Measurements from ENCODE around the gene ZNF697. TPM values are rescaled to one million over a fixed set of nuclear protein-coding genes. Genes with fewer than 3 reads are reported as not detected.

ZNF697 gene
- total RNA-seq, 4 donors from 2014 or later = 0.34 to 3.3 (median 1.4) TPM

GRCh38 chr1:119637710-119638109, 10.4 kb downstream of the ZNF697 start:
- intact Hi-C loops (cut with DNase I) = no loop called here
- DNase-seq = no peak
- TF ChIP-seq CTCF (IDR thresholded peaks at IDR 0.05) = no peak
- H3K4me3 ChIP-seq = no peak overlapping the region
- H3K27me3 ChIP-seq = no peaks in the 10 kb centered on the region
- H3K4me1 ChIP-seq = peaks cover 0 to 13% (median 3%) of the 10 kb centered on the region in 3 donors
- no peaks in the 10 kb centered on the region for H3K36me3 ChIP-seq
- peak overlapping the region in 1 of 4 donors; percentile 10 for H3K27ac ChIP-seq
- 35 to 39% methylated on average over 1 of the region's 1 CpG for WGBS, 2 donors
- H3K9me3 ChIP-seq = no peaks in the 10 kb centered on the region

GRCh38 chr1:119636491-119637089, 11.5 kb downstream of the ZNF697 start:
- H3K27me3 ChIP-seq = peaks cover 0 to under 1% (median 0%) of the 10 kb centered on the region in 4 donors
- H3K27ac ChIP-seq = peak overlapping the region in 1 of 4 donors; percentile 10
- intact Hi-C loops (cut with DNase I) = no loop called here
- peaks cover 7 to 24% (median 12%) of the 10 kb centered on the region in 3 donors for H3K4me1 ChIP-seq
- no peaks in the 10 kb centered on the region for H3K36me3 ChIP-seq
- 86 to 88% methylated on average over 4 of the region's 4 CpGs for WGBS, 2 donors
- DNase-seq = no peak
- TF ChIP-seq CTCF (IDR thresholded peaks at IDR 0.05) = no peak
- no peak for TF ChIP-seq POLR2A (IDR thresholded peaks at IDR 0.05)
- no peak overlapping the region for H3K4me3 ChIP-seq
- no peaks in the 10 kb centered on the region for H3K9me3 ChIP-seq

GRCh38 chr1:119635811-119636390, 12.2 kb downstream of the ZNF697 start:
- peaks cover 8 to 31% (median 16%) of the 10 kb centered on the region in 3 donors for H3K4me1 ChIP-seq
- DNase-seq = no peak
- no peaks in the 10 kb centered on the region for H3K9me3 ChIP-seq
- 76 to 84% methylated on average over 6 to 7 of the region's 7 CpGs for WGBS, 2 donors
- TF ChIP-seq POLR2A (IDR thresholded peaks at IDR 0.05) (no peak), CTCF (IDR thresholded peaks at IDR 0.05) (no peak)
- H3K27me3 ChIP-seq = peaks cover 0 to 7% (median 0%) of the 10 kb centered on the region in 4 donors
- H3K4me3 ChIP-seq = no peak overlapping the region
- no peak overlapping the region for H3K27ac ChIP-seq
- H3K36me3 ChIP-seq = no peaks in the 10 kb centered on the region
- intact Hi-C loops (cut with DNase I) = no loop called here

GRCh38 chr1:119634016-119634415, 14.1 kb downstream of the ZNF697 start:
- H3K9me3 ChIP-seq = no peaks in the 10 kb centered on the region
- no peak overlapping the region for H3K27ac ChIP-seq
- peaks cover 0 to 10% (median 0%) of the 10 kb centered on the region in 4 donors for H3K27me3 ChIP-seq
- no peaks in the 10 kb centered on the region for H3K36me3 ChIP-seq
- no peak for DNase-seq
- peaks cover 8 to 37% (median 16%) of the 10 kb centered on the region in 3 donors for H3K4me1 ChIP-seq
- whole genome bisulfite sequencing, 2 donors = 45 to 56% methylated on average over 2 to 3 of the region's 3 CpGs
- no peak overlapping the region for H3K4me3 ChIP-seq
- intact Hi-C loops (cut with DNase I) = no loop called here
- TF ChIP-seq POLR2A (IDR thresholded peaks at IDR 0.05) = no peak
- no peak for TF ChIP-seq CTCF (IDR thresholded peaks at IDR 0.05)

- H3K36me3 ChIP-seq = no peaks in the 10 kb centered on the region
- peaks cover 8 to 37% (median 16%) of the 10 kb centered on the region in 3 donors for H3K4me1 ChIP-seq
- 72 to 81% methylated on average over 2 of the region's 2 CpGs for WGBS, 2 donors
- no peak for DNase-seq
- H3K9me3 ChIP-seq = no peaks in the 10 kb centered on the region
- peaks cover 0 to 10% (median 0%) of the 10 kb centered on the region in 4 donors for H3K27me3 ChIP-seq
- no peak overlapping the region for H3K4me3 ChIP-seq
- H3K27ac ChIP-seq = no peak overlapping the region
- TF ChIP-seq POLR2A (IDR thresholded peaks at IDR 0.05) (no peak), CTCF (IDR thresholded peaks at IDR 0.05) (no peak)
- intact Hi-C loops (cut with DNase I) = no loop called here
Measured at GRCh38 chr1:119633575-119633974, 14.5 kb downstream of the ZNF697 start.

All from esophagus squamous epithelium (tissue), 5 donors.